H1 (cell line): ENCODE results near the gene TNIP1. TPM values are rescaled to one million over a fixed set of nuclear protein-coding genes. Genes with fewer than 3 reads are reported as not detected.

Experiments
- CTCF ChIA-PET: fragments of 300-600 bp; sonication (Branson Sonifier 250); formaldehyde crosslinking; loops from one replicate; lab custom pipeline; 2021; ENCODE audit not compliant: partially characterized antibody; lab: Charles Lee
- POLR2A ChIA-PET: fragments of 300-600 bp; sonication (Branson Sonifier 250); formaldehyde crosslinking; loops from one replicate; lab custom pipeline; 2021; ENCODE audit warnings: inconsistent platforms; ENCODE audit not compliant: partially characterized antibody; lab: Charles Lee
- DNase-seq, 2 experiments: peaks; one replicate each; pipeline versions ENCODE4 v3.0.0 to v3.0.0-alpha.2; 2010 to 2022; ENCODE audit warnings: low spot score in 2 of 2, low read depth in 1 of 2, mixed read lengths in 1 of 2
- FAIRE-seq: peaks from 2 replicates; lab custom pipeline; 2011; peaks lifted over from hg19 to GRCh38; lab: Jason Lieb, UNC
- H2AFZ ChIP-seq: 2 replicates; pipeline ENCODE4 v1.8.1; 2012; ENCODE audit warnings: low read length, inconsistent platforms
- H2AK5ac ChIP-seq: 2 replicates; pipeline ENCODE4 v1.6.1; 2013; ENCODE audit warnings: low read depth, low read length
- H2BK120ac ChIP-seq: replicated peaks from 2 replicates; pipeline ENCODE3; 2013; ENCODE audit warnings: low read depth, low read length, inconsistent platforms
- H2BK12ac ChIP-seq: 2 replicates; pipeline ENCODE4 v1.6.1; 2013; ENCODE audit warnings: low read depth, low read length
- H2BK15ac ChIP-seq: 2 replicates; pipeline ENCODE4 v1.6.1; 2013; ENCODE audit warnings: low read length
- H2BK20ac ChIP-seq: 2 replicates; pipeline ENCODE4 v1.6.1; 2013; ENCODE audit warnings: low read length
- H2BK5ac ChIP-seq: 2 replicates; pipeline ENCODE4 v1.6.1; 2013; ENCODE audit warnings: low read depth, low read length
- H3K14ac ChIP-seq: 2 replicates; pipeline ENCODE4 v1.6.1; 2013; ENCODE audit warnings: inconsistent platforms; ENCODE audit not compliant: insufficient read length
- H3K18ac ChIP-seq: 2 replicates; pipeline ENCODE4 v1.6.1; 2013; ENCODE audit warnings: low read length; ENCODE audit errors: extremely low read depth
- H3K23ac ChIP-seq: 2 replicates; pipeline ENCODE4 v1.6.1; 2013; ENCODE audit warnings: inconsistent platforms; ENCODE audit not compliant: insufficient read length
- H3K23me2 ChIP-seq: 2 replicates; pipeline ENCODE4 v1.6.1; 2013; ENCODE audit warnings: low read depth, low read length
- H3K27ac ChIP-seq: 2 replicates; pipeline ENCODE4 v1.6.1; 2011; ENCODE audit warnings: low read depth, low read length, inconsistent platforms
- H3K27me3 ChIP-seq, 4 experiments: replicated peaks in 1 of 4; 1 replicate in 1 of 4; 2 replicates in 3 of 4; pipeline versions ENCODE4 v1.6.1 to v1.8.1; 2011 to 2013; ENCODE audit warnings: low read length in 3 of 4, mild to moderate bottlenecking in 3 of 4, inconsistent platforms in 2 of 4, mixed read lengths in 2 of 4, moderate library complexity in 1 of 4; ENCODE audit not compliant: control insufficient read depth in 3 of 4, insufficient read depth in 3 of 4; ENCODE audit errors: extremely low read depth in 1 of 4
- H3K36me3 ChIP-seq, 4 experiments: 2 replicates each; pipeline versions ENCODE4 v1.6.1 to v1.8.1; 2011 to 2013; ENCODE audit warnings: mild to moderate bottlenecking in 4 of 4, low read length in 3 of 4, moderate library complexity in 2 of 4, control low read depth in 1 of 4, inconsistent platforms in 1 of 4; ENCODE audit not compliant: insufficient read depth in 4 of 4, control insufficient read depth in 2 of 4
- H3K4ac ChIP-seq: replicated peaks from 2 replicates; pipeline ENCODE3; 2013; ENCODE audit warnings: low read length, low read depth, mixed read lengths, inconsistent platforms; ENCODE audit not compliant: insufficient read length
- H3K4me1 ChIP-seq, 4 experiments: replicated peaks in 1 of 4; 1 replicate in 1 of 4; 2 replicates in 3 of 4; pipeline versions ENCODE4 v1.6.1 to v1.8.1; 2011 to 2013; ENCODE audit warnings: low read length in 3 of 4, inconsistent platforms in 2 of 4, mixed read lengths in 1 of 4; ENCODE audit not compliant: insufficient read depth in 4 of 4, control insufficient read depth in 3 of 4
- H3K4me2 ChIP-seq, 2 experiments: 2 replicates each; pipeline versions ENCODE4 v1.6.1 to v1.8.1; 2011 to 2013; ENCODE audit warnings: low read depth in 2 of 2, low read length in 2 of 2, control low read depth in 1 of 2, inconsistent platforms in 1 of 2, mild to moderate bottlenecking in 1 of 2; ENCODE audit not compliant: insufficient read depth in 1 of 2
- H3K4me3 ChIP-seq, 4 experiments: fragments of 200-600, 300-600 bp in 1 of 4; sonication (generic), shearing (Covaris generic), sonication (Bioruptor Twin) in 1 of 4; 2 replicates each; pipeline versions ENCODE4 v1.5.1 to v1.8.1; 2011 to 2016; ENCODE audit warnings: low read length in 4 of 4, low read depth in 3 of 4, control low read depth in 2 of 4, inconsistent platforms in 2 of 4, mild to moderate bottlenecking in 2 of 4, mixed read lengths in 1 of 4, moderate library complexity in 1 of 4; ENCODE audit not compliant: insufficient read depth in 2 of 4; ENCODE audit errors: extremely low read depth in 1 of 4
- H3K56ac ChIP-seq: replicated peaks from 2 replicates; pipeline ENCODE3; 2013; ENCODE audit warnings: low read depth, mild to moderate bottlenecking, mixed read lengths, low read length, inconsistent platforms; ENCODE audit not compliant: insufficient read length
- H3K79me1 ChIP-seq: 2 replicates; pipeline ENCODE4 v1.6.1; 2013; ENCODE audit warnings: low read depth, low read length, control low read depth
- H3K79me2 ChIP-seq, 2 experiments: 2 replicates each; pipeline versions ENCODE4 v1.6.1 to v1.8.1; 2012 to 2013; ENCODE audit warnings: low read length in 2 of 2, mild to moderate bottlenecking in 2 of 2, inconsistent platforms in 1 of 2; ENCODE audit not compliant: insufficient read depth in 2 of 2, control insufficient read depth in 1 of 2
- H3K9ac ChIP-seq, 4 experiments: replicated peaks in 1 of 4; 1 replicate in 1 of 4; 2 replicates in 3 of 4; pipeline versions ENCODE4 v1.6.1 to v1.8.1; 2011 to 2013; ENCODE audit warnings: low read depth in 3 of 4, low read length in 3 of 4, control low read depth in 2 of 4, mild to moderate bottlenecking in 2 of 4, moderate library complexity in 2 of 4, inconsistent platforms in 1 of 4; ENCODE audit errors: extremely low read depth in 1 of 4
- H3K9me3 ChIP-seq, 2 experiments: 2 replicates each; pipeline versions ENCODE4 v1.6.1 to v1.8.1; 2012 to 2013; ENCODE audit warnings: mild to moderate bottlenecking in 2 of 2, moderate library complexity in 2 of 2, control low read depth in 1 of 2, inconsistent platforms in 1 of 2, low read depth in 1 of 2, low read length in 1 of 2, mixed read lengths in 1 of 2; ENCODE audit not compliant: insufficient read depth in 2 of 2
- H4K20me1 ChIP-seq, 2 experiments: replicated peaks in 1 of 2; 2 replicates each; pipeline versions ENCODE3 to v1.8.1; 2011 to 2013; ENCODE audit warnings: inconsistent platforms in 2 of 2, low read length in 2 of 2, mild to moderate bottlenecking in 1 of 2; ENCODE audit not compliant: insufficient read depth in 2 of 2, control insufficient read depth in 1 of 2
- H4K5ac ChIP-seq: 2 replicates; pipeline ENCODE4 v1.6.1; 2013; ENCODE audit warnings: low read length, low read depth, mixed read lengths, inconsistent platforms; ENCODE audit not compliant: insufficient read length
- H4K8ac ChIP-seq: 2 replicates; pipeline ENCODE4 v1.8.0; 2013; ENCODE audit warnings: mild to moderate bottlenecking, moderate library complexity, low read length, inconsistent platforms; ENCODE audit not compliant: insufficient read depth; ENCODE audit errors: extremely low read depth
- H4K91ac ChIP-seq: replicated peaks from 2 replicates; pipeline ENCODE3; 2013; ENCODE audit warnings: low read length, mixed read lengths, inconsistent platforms; ENCODE audit not compliant: insufficient read length
- WGBS, 2 experiments: shearing (Covaris generic) in 1 of 2; methylation state at CpG; one replicate each; pipeline versions ENCODE4 v1.1.6 to v1.1.7; 2013 to 2015; ENCODE audit warnings: low lambda C conversion rate in 2 of 2, mixed read lengths in 2 of 2, inconsistent platforms in 1 of 2, low coverage in 1 of 2, missing lambda C conversion rate in 1 of 2; ENCODE audit not compliant: insufficient replicate concordance in 2 of 2, insufficient coverage in 1 of 2, insufficient read length in 1 of 2; ENCODE audit errors: extremely low coverage in 1 of 2, missing lambda C conversion rate in 1 of 2; 5-methylcytosine and 5-hydroxymethylcytosine counted together
- polyA plus RNA-seq, 7 experiments: library from polyadenylated mRNA; depleted of rRNA in 3 of 7; stranded (reverse) in 5 of 7; unstranded in 2 of 7; fragments of >200 nt in 5 of 7; fragments of 200-250 nt in 2 of 7; gene quantifications; 1 replicate in 5 of 7; 2 replicates in 1 of 7; 4 replicates in 1 of 7; pipeline versions ENCODE4 v1.2.1 to v1.2.3, GENCODE V29; 2011 to 2013; ENCODE audit warnings: missing spikeins in 2 of 7, mixed read lengths in 2 of 7
- total RNA-seq: library from RNA; stranded (reverse); fragmentation: NEBNext Ultra II Directional; extraction: Animal tissue kit (Norgen Biotek cat#: 25700); gene quantifications from 2 replicates; pipeline ENCODE4 v1.2.1, GENCODE V29; 2021

Gene TNIP1
- total and polyA plus RNA-seq, 2 of the 8 experiments (the other 6 are each of a cell fraction or from before 2014, with no cell fraction given) = 14.2 to 31.9 TPM

GRCh38 chr5:151029179-151030055 is 51.4 kb downstream of the TNIP1 start:
- Histone ChIP-seq H2BK12ac (no peak overlapping the region), H3K27ac (no peak overlapping the region), H3K23ac (no peak overlapping the region), H3K4me1 (no peaks in the 10 kb centered on the region), H3K23me2 (no peaks in the 10 kb centered on the region), H4K5ac (no peak overlapping the region), H2BK120ac (no peak overlapping the region), H3K36me3 (peaks cover 0 to 4% (median 2%) of the 10 kb centered on the region in 4 experiments; a peak in 3 of 8 replicates), H3K18ac (no peak overlapping the region), H3K4ac (no peak overlapping the region), H3K14ac (no peak overlapping the region), H3K4me3 (no peak overlapping the region), H3K4me2 (no peak overlapping the region), H2BK20ac (no peak overlapping the region), H4K91ac (no peak overlapping the region), H4K20me1 (peaks cover 0 to 4% of the 10 kb centered on the region in 2 experiments), H3K27me3 (no peaks in the 10 kb centered on the region), H3K79me2 (no peaks in the 10 kb centered on the region), H3K79me1 (no peaks in the 10 kb centered on the region; the same call in 1 of the 2 replicates), H3K9ac (no peak overlapping the region), H4K8ac (no peak overlapping the region; the same call in 1 of the 2 replicates), H2AK5ac (no peak overlapping the region), H2BK15ac (no peak overlapping the region), H3K56ac (no peak overlapping the region), H2AFZ (no peak overlapping the region), H2BK5ac (no peak overlapping the region), H3K9me3 (no peaks in the 10 kb centered on the region)
- DNase-seq (no peak), FAIRE-seq (no peak)
- ChIA-PET POLR2A (interaction anchor here (0.7 to 0.8 kb wide), 2 partner anchors 12 to 1558 kb away, joined by 3 to 4 read pairs; no protein-coding TSS in a partner anchor), CTCF (interaction anchor here (1.0 to 4.2 kb wide), 8 partner anchors 8 to 121 kb away, joined by 3 to 38 read pairs (median 4); no protein-coding TSS in a partner anchor)
- 87% methylated on average over 9 of the region's 9 CpGs; no CpG with 5 or more reads in 1 of the 2 experiments for WGBS, 2 experiments
